Mononuclear cell (primary cell): Measurements from ENCODE around the gene DUOXA2. TPM values are rescaled to one million over a fixed set of nuclear protein-coding genes. Genes with fewer than 3 reads are reported as not detected.

Experiments
- H3K27me3 ChIP-seq: 2 replicates; pipeline ENCODE4 v1.6.0; 2011; ENCODE audit warnings: low read length, control low read depth; ENCODE audit not compliant: insufficient read depth
- H3K4me1 ChIP-seq: 2 replicates; pipeline ENCODE4 v1.5.1; 2011; ENCODE audit warnings: mild to moderate bottlenecking, low read length, control low read depth; ENCODE audit not compliant: insufficient read depth
- H3K4me3 ChIP-seq: 2 replicates; pipeline ENCODE4 v1.5.1; 2011; ENCODE audit warnings: mild to moderate bottlenecking, low read length, moderate library complexity
- H3K9me3 ChIP-seq: 2 replicates; pipeline ENCODE4 v1.5.1; 2011; ENCODE audit warnings: low read depth, mild to moderate bottlenecking, control low read depth, low read length
- total RNA-seq: library from RNA; depleted of rRNA; stranded (reverse); fragments of >200 nt; gene quantifications from one replicate; pipeline ENCODE4 v1.2.3, GENCODE V29; 2012

The DUOXA2 gene
- total RNA-seq, 1 donor, result not detected

DNA sequence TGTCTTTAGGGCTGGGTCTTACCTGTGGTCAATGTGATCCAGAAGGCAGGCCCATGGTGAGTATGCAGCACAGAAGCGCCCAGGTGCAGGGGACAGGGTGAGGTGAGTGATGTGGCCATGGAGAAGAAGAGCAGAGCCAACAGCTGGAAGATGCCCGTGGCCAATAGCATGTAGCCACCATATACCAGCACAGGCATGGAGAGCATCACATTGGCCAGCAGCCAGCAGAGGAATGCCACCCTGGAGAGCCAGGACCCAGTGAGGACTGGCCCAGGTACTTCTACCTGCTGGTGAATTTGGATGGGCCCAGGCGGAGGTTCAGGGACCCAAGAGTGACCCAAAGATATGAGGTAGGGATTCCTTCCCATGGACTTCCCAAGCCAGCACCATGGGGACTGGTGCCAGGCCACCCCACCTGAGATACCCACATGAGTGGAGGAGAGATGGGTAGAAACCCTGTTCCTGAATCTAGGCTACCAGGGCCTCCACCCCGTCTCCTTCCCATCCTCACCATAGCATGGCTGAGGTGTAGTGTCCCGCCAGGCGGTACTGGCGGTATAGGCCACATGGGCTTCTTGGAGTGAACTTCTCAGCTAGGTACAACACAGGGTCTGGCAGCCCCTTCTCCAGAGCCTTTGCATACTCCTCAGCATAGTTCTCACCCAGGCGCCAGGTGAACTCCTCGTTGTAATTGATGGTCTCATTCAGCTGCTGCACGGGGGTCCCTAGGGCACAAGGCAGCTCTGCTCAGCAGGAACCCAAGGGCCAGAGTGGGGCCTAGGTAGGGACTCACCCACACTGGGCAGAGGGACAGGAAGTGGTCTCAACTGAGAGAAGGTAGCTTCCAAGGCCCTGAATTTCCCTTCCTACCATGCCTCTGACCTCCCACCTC lies 6.2 kb downstream of the DUOXA2 start:
- H3K9me3 ChIP-seq, result no peaks in the 10 kb centered on the region
- H3K27me3 ChIP-seq, result peaks cover 42% of the 10 kb centered on the region
- H3K4me3 ChIP-seq, result no peak overlapping the region
- H3K4me1 ChIP-seq, result peaks cover 19% of the 10 kb centered on the region

DNA sequence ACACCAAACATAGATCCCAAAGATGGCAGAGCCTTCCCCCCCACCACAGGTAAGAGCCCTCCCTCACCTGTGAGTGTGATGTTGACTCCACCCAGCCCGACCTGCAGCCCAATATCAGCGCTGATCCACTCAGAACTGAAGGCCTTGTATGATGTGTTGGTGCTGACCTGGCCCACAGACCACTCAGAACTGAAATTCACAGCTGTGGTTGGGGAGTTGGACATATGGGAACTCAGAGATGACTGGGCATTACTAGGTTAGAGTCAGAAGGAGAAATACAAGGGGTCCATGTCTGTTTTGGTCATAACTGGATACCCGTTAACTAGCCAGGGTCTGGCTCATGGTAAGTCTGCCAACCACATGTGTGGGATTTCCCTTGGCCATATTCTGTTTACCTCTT lies 6.9 kb downstream of the DUOXA2 start:
- Histone ChIP-seq H3K4me3 (no peak overlapping the region), H3K27me3 (peaks cover 38% of the 10 kb centered on the region)

DNA sequence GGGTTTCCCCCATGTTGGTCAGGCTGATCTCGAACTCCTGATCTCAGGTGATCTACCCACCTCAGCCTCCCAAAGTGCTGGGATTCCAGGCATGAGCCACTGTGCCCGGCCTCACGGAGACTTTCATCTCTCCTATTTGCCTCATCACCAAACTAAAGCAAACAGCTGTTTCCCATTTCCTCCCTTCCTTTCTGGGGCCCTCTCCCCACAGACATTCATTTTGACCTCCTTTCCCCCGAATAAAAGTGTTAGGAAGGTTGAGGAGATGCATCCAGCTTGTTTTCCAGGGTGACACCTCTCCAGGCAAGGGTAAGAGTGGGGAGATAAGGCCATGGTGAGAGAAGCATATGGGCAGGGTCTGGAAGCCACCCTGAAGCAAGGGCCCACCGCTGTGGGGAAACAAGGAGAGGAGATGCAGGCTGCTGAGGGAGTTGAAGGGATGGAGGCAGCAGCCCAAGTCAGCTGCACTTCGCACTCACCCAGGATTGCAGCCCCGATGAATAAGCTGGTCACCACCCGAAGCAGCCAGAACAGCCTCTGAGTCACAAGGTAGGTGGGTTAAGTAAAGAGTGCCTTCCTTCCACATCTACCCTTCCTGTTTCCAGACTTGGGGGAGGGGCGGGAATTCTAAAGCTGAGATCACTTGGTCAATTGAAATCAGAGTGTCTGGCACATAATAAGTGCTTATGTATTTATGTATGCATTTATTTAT lies 7.7 kb downstream of the DUOXA2 start:
- Histone ChIP-seq H3K4me1 (peaks cover 11% of the 10 kb centered on the region), H3K27me3 (peaks cover 37% of the 10 kb centered on the region), H3K9me3 (no peaks in the 10 kb centered on the region), H3K4me3 (no peak overlapping the region)

More for the DNA sequence above, 6.9 kb downstream of the DUOXA2 start:
- no peaks in the 10 kb centered on the region for H3K9me3 ChIP-seq
- H3K4me1 ChIP-seq, result peaks cover 19% of the 10 kb centered on the region

DNA sequence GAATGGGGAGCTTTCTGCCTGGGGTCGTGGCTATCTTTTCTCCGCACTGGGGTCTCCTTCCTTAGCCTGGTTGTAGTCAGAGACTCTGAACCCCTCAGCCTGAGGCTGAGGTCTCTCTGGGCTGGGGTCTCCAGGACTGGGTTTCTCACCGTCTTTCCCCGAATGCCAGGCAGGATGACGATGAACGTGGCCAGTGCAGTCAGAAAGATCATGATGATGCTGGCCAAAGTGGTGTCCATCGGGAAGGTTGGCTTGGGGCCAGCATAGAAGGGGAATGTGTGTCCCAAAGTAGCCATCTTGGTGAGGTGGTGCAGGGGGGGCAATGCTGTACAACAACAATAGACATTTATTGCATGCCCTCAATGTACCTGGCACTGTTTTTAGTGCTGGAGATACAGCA lies 8.6 kb downstream of the DUOXA2 start:
- Histone ChIP-seq H3K9me3 (no peaks in the 10 kb centered on the region), H3K4me3 (no peak overlapping the region), H3K4me1 (peaks cover 3% of the 10 kb centered on the region), H3K27me3 (peaks cover 31% of the 10 kb centered on the region)

DNA sequence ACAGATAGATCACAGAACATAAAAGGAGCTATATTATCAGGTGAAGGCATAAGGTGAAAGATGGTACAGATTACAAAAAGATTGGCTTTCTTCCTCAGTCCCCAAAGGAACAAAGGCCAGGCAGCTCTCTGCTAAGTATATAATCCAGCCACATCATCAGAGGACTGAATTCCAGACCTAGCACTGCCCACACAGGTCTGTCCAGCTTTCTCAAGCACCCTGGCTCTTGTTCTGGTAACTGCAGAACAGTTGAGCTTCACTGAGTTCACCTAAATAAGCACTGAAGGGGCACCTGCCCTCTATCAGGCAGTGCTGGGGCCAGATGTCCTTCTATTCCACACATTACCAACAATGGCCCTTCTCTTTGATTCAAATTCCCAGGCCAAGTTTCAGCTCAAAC lies 9.3 kb downstream of the DUOXA2 start:
- Histone ChIP-seq H3K4me1 (no peaks in the 10 kb centered on the region), H3K27me3 (peaks cover 36% of the 10 kb centered on the region), H3K9me3 (no peaks in the 10 kb centered on the region), H3K4me3 (no peak overlapping the region)

DNA sequence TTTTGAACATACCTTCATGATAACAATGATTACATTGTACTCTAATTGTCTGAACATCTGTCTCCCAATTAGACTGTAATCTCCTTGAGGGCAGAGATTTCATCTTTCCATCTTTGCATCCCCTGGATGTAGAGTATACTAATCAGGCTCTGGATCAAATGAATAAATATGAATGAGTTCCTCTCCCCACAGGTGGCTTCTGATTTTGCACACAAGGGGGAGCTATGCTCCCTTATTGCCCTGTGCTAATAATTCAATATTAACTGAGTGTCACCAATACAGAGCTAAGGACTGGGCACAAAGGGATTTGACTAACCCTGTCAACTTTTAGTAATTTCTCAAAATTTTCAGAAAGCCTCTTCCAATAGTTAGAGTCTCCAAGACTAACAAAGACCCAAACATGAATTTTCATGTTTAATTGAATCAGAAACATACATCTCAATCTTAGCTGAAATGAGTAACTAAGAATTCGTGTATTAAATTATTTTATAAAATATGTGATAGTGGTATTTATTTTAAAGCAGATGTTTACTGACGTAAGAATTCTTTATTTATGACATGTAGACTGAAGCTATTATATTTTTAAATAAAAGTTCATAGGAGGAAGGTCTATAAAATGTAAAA lies 12.5 kb downstream of the DUOXA2 start:
- H3K9me3 ChIP-seq, result no peaks in the 10 kb centered on the region
- no peak overlapping the region for H3K4me3 ChIP-seq
- H3K4me1 ChIP-seq, result peaks cover 4% of the 10 kb centered on the region
- peaks cover 58% of the 10 kb centered on the region for H3K27me3 ChIP-seq

DNA sequence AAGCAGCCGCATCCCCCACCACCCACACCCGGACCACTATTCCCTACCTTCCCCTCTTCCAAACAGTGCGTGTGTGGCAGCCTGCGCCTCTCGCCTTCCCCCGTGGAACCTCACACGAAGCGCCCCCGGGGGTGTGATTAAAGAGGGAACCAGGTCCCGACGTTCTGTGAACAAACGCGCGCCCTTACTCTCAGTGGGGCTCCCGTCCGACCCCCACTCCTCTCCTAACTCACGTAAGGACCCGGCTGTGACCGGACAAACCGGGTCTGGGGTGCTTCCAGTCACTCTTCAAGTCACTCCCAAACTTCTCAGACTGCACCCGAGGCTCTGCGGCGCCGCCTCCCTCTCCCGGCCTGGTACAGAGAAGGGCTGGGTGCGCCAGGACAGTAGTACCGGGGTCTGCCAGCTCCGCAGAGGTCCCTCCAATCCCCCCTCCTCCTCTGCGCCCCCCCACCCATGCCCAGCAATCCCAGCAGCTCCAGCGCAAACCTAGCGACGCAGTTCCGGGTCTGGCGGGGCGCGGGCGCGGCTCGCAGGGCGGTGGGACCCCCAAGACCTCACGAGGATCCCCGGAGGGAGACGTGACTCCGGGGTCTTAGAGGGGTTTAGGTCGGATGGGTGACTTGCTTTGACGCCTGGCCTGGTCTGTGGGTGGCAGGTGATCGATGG lies 15.0 kb downstream of the DUOXA2 start:
- Histone ChIP-seq H3K4me3 (no peak overlapping the region), H3K9me3 (no peaks in the 10 kb centered on the region), H3K4me1 (peaks cover 4% of the 10 kb centered on the region), H3K27me3 (peaks cover 62% of the 10 kb centered on the region)

DNA sequence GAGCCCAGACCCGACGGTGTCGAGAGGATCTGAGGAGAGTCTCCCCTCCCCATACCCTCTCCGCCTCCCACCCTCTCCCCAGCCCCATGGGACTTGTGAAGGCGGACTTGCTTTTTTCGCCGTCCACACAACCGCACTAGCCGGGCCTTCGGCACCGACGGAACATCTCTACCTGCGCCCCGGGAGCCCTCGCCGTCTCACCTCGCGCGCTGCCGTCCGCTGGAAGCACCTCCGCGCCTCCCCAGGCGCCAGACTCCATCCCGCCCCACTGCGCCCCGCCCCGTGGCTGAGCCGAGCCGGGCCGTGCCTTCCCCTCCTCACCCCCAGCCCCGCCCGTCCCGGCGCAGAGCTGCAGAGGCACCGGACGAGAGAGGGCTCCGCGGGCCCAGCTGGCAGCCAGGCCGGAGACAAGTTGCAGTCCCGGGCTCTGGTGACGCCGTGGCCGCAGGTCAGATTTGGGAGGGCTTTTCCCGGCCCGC lies 15.6 kb downstream of the DUOXA2 start, which contains the start of the genes DUOX1 and DUOXA1:
TSS of gene DUOX1 (plus strand) at position 344 of the 479 bp plus-strand sequence. CDS start 1,973 bp downstream, outside the sequence.
TSS of gene DUOXA1 (minus strand) at position 229 of the 479 bp plus-strand sequence. CDS start 6,865 bp downstream, outside the sequence.
- Histone ChIP-seq H3K4me3 (no peak within 1 kb of the TSS), H3K27me3 (peaks cover 67% of the 10 kb centered on the region), H3K9me3 (no peaks in the 10 kb centered on the region), H3K4me1 (peaks cover 4% of the 10 kb centered on the region)

DNA sequence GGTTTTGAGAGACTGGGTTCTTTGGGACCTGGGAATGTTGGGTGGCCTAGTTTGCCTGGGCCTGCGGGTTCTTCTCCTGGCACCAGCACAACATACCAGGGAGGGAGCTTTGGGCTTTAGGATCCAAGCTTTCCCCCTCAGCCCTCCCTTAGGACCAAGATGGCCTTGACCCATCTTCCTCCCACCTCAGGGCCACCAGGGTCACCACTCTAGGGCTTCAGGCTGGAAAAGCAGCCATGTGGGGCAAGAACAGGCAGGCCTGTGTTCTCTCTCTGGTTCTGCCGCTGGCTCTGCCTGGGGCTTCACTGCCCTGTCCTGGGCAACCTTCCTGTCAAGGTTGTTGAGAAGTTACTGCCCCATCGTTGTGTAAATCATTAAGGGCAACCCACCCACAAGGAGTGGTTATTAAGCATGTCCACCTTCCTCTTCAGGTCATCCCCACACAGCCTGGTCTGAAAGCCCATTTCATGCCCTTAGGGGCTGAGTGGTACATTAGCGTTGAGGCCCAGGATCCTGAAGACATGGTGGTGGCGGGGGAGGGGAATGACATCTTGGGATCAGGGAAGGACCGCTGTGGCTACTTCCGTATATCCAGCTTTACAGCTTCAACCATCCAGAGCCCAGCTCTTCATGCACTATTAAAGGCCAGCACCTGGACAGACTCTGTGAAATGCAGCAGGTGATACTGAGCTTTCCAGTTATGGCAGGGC lies 16.3 kb downstream of the DUOXA2 start:
- H3K27me3 ChIP-seq, result peaks cover 64% of the 10 kb centered on the region
- H3K4me3 ChIP-seq, result no peak overlapping the region
- H3K4me1 ChIP-seq, result peaks cover 11% of the 10 kb centered on the region
- H3K9me3 ChIP-seq, result no peaks in the 10 kb centered on the region

DNA sequence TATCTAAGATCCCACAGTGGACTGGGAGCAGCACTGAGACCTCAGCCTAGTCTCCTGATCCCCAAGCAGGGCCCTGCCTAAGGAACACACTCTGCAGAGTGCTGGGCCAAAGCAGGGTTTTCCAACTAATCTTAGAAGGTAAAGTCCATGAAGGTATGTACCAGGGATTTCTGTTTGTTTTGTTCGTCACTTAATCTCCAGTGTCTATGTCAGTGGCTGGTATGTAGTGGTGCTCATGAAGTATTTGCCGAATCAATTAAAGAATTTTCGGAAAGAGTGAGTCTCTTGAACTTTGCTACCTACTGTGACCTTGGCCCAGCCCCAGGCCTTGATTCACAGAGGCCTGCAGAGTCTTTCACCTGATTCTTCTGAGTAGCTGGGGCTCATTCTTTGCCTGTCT lies 17.4 kb downstream of the DUOXA2 start:
- no peaks in the 10 kb centered on the region for H3K9me3 ChIP-seq
- H3K4me3 ChIP-seq, result no peak overlapping the region
- H3K27me3 ChIP-seq, result peaks cover 64% of the 10 kb centered on the region

DNA sequence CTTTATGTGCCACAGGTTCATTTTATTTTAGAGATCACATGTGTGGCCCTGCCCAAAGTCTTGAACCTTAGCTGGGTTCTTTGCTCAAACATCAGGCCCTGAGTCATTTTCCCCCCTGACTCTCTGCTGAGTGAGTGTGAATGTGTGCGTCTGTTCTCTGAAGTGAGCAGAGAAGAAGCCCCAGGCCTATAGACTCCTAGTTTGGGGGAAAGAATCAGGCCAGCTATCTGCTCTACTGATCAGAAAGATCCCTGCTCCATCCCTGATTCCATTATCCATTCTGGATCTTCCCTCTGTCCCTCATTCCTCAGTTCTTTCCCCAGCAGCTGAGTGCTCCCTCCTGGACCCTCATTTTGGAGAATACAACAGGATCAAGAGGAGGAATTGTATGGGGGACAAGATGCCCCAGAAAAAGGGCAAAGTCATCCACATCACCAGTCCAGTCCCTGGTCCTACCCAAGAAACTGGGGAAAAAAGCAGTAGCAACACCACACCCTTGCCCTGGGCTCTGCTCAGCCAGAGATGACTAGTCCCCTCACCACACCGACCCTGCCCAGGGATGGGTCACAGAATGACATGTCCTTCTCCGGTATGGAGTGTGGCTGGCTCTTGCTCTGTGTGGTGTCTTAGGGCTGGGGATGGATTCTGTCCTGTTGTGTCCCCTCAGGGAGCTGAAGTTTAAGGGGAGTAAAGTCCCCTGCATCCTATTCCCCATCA lies 18.9 kb downstream of the DUOXA2 start:
- H3K9me3 ChIP-seq, result no peaks in the 10 kb centered on the region
- H3K4me1 ChIP-seq, result peaks cover 11% of the 10 kb centered on the region
- no peak overlapping the region for H3K4me3 ChIP-seq
- peaks cover 60% of the 10 kb centered on the region for H3K27me3 ChIP-seq

More for the DNA sequence above, 17.4 kb downstream of the DUOXA2 start:
- peaks cover 11% of the 10 kb centered on the region for H3K4me1 ChIP-seq

DNA sequence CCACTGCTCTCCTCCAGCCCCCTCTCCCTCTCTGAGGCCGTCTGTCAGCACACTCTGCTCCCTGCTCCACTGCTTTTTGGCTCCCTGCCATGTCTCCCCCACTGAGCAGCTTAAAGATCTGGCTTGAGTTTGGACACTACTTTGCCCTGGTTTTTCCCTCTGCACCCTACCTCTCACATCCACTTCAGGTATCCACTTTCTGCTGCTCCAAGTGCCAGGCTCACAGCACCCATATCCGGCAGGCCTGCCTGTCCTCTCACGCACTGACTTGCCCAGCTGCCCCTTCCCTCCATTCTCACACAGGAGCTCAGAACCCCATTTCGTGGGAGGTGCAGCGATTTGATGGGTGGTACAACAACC lies 19.4 kb downstream of the DUOXA2 start:
- peaks cover 11% of the 10 kb centered on the region for H3K4me1 ChIP-seq
- no peaks in the 10 kb centered on the region for H3K9me3 ChIP-seq
- no peak overlapping the region for H3K4me3 ChIP-seq
- peaks cover 55% of the 10 kb centered on the region for H3K27me3 ChIP-seq

DNA sequence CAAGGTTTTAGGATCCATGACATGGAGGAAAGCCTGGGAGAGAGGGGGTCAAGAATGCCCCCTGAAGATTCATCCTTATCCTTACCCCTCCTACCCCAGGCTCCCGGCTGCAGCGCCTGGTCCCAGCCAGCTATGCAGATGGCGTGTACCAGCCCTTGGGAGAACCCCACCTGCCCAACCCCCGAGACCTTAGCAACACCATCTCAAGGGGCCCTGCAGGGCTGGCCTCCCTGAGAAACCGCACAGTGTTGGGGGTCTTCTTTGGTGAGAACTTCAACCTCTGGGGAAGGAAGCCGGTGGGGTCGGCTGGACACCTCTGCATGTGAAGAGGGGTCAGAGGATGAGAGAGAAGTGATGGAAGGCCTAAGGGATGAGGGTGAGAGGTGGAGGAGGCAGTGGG lies 19.9 kb downstream of the DUOXA2 start:
- Histone ChIP-seq H3K27me3 (peaks cover 50% of the 10 kb centered on the region), H3K4me1 (peaks cover 11% of the 10 kb centered on the region), H3K9me3 (no peaks in the 10 kb centered on the region), H3K4me3 (no peak overlapping the region)
